HepG2 (cell line): Measurements from ENCODE around the gene RTP4. TPM values are rescaled to one million over a fixed set of nuclear protein-coding genes. Genes with fewer than 3 reads are reported as not detected.

Experiments
- ATAC-seq: fragments of 200-7000 bp; cut with Tn5 transposase; 3 replicates; pipeline ENCODE4 v1.9.1; 2020; ENCODE audit warnings: mild to moderate bottlenecking, moderate library complexity
- BruUV-seq: library from RNA; stranded (reverse); fragments of 400-500 nt; replicated peaks from 2 replicates; lab custom pipeline; 2021; lab: Mats Ljungman, UMichigan
- CTCF ChIA-PET: fragments of 300-600 bp; formaldehyde crosslinking; extraction: SDS; loops from one replicate; lab custom pipeline; 2021; ENCODE audit warnings: low total read pairs, inconsistent platforms, low intra/inter-chr PET ratio; lab: Yijun Ruan, JAX
- POLR2A ChIA-PET: fragments of 350-600 bp; sonication (Branson Sonifier 250); formaldehyde crosslinking; loops from one replicate; lab custom pipeline; 2020; ENCODE audit warnings: antibody characterized with exemption, inconsistent platforms; lab: Yijun Ruan, JAX
- DNase-seq: peaks from one replicate; pipeline ENCODE4 v3.0.0-alpha.2; 2015; ENCODE audit warnings: low spot score
- FAIRE-seq: peaks from 3 replicates; lab custom pipeline; 2011; peaks lifted over from hg19 to GRCh38; lab: Jason Lieb, UNC
- H2AFZ ChIP-seq: one replicate; pipeline ENCODE4 v1.6.1; 2011; ENCODE audit warnings: low read length, inconsistent platforms
- H3K27ac ChIP-seq: fragments of 300-600 bp; 3 replicates; pipeline ENCODE4 v1.8.0; 2011; ENCODE audit warnings: mixed run types, mild to moderate bottlenecking, mixed read lengths, low read length, inconsistent platforms; ENCODE audit not compliant: insufficient read depth; ENCODE audit errors: extremely low read length
- H3K27me3 ChIP-seq, 2 experiments: fragments of 200-600 bp in 1 of 2; 2 replicates in 1 of 2; 3 replicates in 1 of 2; pipeline versions ENCODE4 v1.6.0 to v1.8.0; 2011; ENCODE audit warnings: low read length in 2 of 2, mild to moderate bottlenecking in 2 of 2, moderate library complexity in 2 of 2, inconsistent platforms in 1 of 2; ENCODE audit not compliant: insufficient read depth in 2 of 2, control insufficient read depth in 1 of 2
- H3K36me3 ChIP-seq, 2 experiments: fragments of 200-600 bp in 1 of 2; replicated peaks in 1 of 2; 2 replicates in 1 of 2; 3 replicates in 1 of 2; pipeline versions ENCODE4 v1.5.1 to v1.8.0; 2011; ENCODE audit warnings: low read length in 2 of 2, inconsistent platforms in 1 of 2; ENCODE audit not compliant: insufficient read depth in 2 of 2, control insufficient read depth in 1 of 2
- H3K4me1 ChIP-seq: 2 replicates; pipeline ENCODE4 v1.5.1; 2012; ENCODE audit warnings: low read length, inconsistent platforms; ENCODE audit not compliant: insufficient read depth
- H3K4me2 ChIP-seq: 2 replicates; pipeline ENCODE4 v1.6.0; 2011; ENCODE audit warnings: low read depth, low read length, inconsistent platforms
- H3K4me3 ChIP-seq, 3 experiments: fragments of 200-600 bp in 1 of 3; sonication (generic), shearing (Covaris generic) in 1 of 3; replicated peaks in 1 of 3; 2 replicates each; pipeline ENCODE4 v1.5.1; 2011 to 2016; ENCODE audit warnings: low read length in 3 of 3, inconsistent platforms in 2 of 3, low read depth in 2 of 3, mild to moderate bottlenecking in 2 of 3, control low read depth in 1 of 3, mixed read lengths in 1 of 3; ENCODE audit not compliant: insufficient read depth in 1 of 3
- H3K79me2 ChIP-seq: one replicate; pipeline ENCODE4 v1.6.1; 2011; ENCODE audit warnings: low read length, inconsistent platforms; ENCODE audit not compliant: insufficient read depth
- H3K9ac ChIP-seq: 2 replicates; pipeline ENCODE4 v1.6.0; 2011; ENCODE audit warnings: mild to moderate bottlenecking, low read depth, low read length, inconsistent platforms; ENCODE audit not compliant: insufficient read depth
- H3K9me3 ChIP-seq: 2 replicates; pipeline ENCODE4 v1.5.1; 2012; ENCODE audit warnings: mild to moderate bottlenecking, low read length
- H4K20me1 ChIP-seq: 2 replicates; pipeline ENCODE4 v1.6.0; 2011; ENCODE audit warnings: inconsistent platforms, mild to moderate bottlenecking, low read length, moderate library complexity; ENCODE audit not compliant: insufficient read depth
- ASH2L ChIP-seq: fragments of 300-600, 200-600 bp; sonication (generic); IDR thresholded peaks from 2 replicates; pipeline ENCODE4 v1.7.0; 2017; ENCODE audit warnings: low read depth, mild to moderate bottlenecking, moderate library complexity, mixed read lengths, low read length; ENCODE audit not compliant: insufficient read length
- KDM6A ChIP-seq: IDR thresholded peaks from 2 replicates; pipeline ENCODE4 v1.6.1; 2016; ENCODE audit warnings: low read depth
- KLF11 ChIP-seq: IDR thresholded peaks from 2 replicates; pipeline ENCODE4 v1.6.1; 2016; ENCODE audit warnings: missing compliant biosample characterization
- MEIS1 ChIP-seq: sonication (generic); formaldehyde crosslinking; IDR thresholded peaks from 2 replicates; pipeline ENCODE4 v1.9.0; 2021; ENCODE audit warnings: mild to moderate bottlenecking, missing genetic modification reagents, moderate library complexity, borderline replicate concordance
- NPAS2 ChIP-seq: sonication (generic); formaldehyde crosslinking; IDR thresholded peaks from 2 replicates; pipeline ENCODE4 v1.8.0; 2022; ENCODE audit warnings: mild to moderate bottlenecking, missing genetic modification reagents, borderline replicate concordance
- RAD21 ChIP-seq: fragments of 450-650 bp; formaldehyde crosslinking; IDR thresholded peaks from 2 replicates; pipeline ENCODE4 v1.5.0; 2020; ENCODE audit warnings: mild to moderate bottlenecking
- RFX3 ChIP-seq: IDR thresholded peaks from 2 replicates; pipeline ENCODE4 v1.6.1; 2016; ENCODE audit warnings: missing biosample characterization, missing genetic modification reagents
- SMC3 ChIP-seq: IDR thresholded peaks from 2 replicates; pipeline ENCODE4 v1.6.1; 2011; ENCODE audit warnings: low read length, improper control_type of control experiment
- SPEN ChIP-seq: sonication (generic); formaldehyde crosslinking; IDR thresholded peaks from 2 replicates; pipeline ENCODE4 v1.5.1; 2020; ENCODE audit warnings: low read depth, mild to moderate bottlenecking, missing genetic modification reagents
- SRSF4 ChIP-seq: fragments of 200-400 bp; formaldehyde crosslinking; IDR thresholded peaks from one replicate; pipeline ENCODE4 v1.6.1; 2018; ENCODE audit warnings: mild to moderate bottlenecking, low read depth, low read length, moderate library complexity; ENCODE audit not compliant: poor library complexity, severe bottlenecking
- STAG1 ChIP-seq: sonication (generic); formaldehyde crosslinking; IDR thresholded peaks from 2 replicates; pipeline ENCODE4 v1.4.0; 2020; ENCODE audit warnings: missing genetic modification reagents
- ZFP1 ChIP-seq: IDR thresholded peaks from 2 replicates; pipeline ENCODE4 v1.6.1; 2016
- ZNF510 ChIP-seq: sonication (generic); formaldehyde crosslinking; IDR thresholded peaks from 2 replicates; pipeline ENCODE4 v1.4.0; 2020; ENCODE audit warnings: low read depth, mild to moderate bottlenecking, missing genetic modification reagents
- ZSCAN12 ChIP-seq: sonication (generic); formaldehyde crosslinking; IDR thresholded peaks from 2 replicates; pipeline ENCODE4 v1.9.0; 2021; ENCODE audit warnings: mild to moderate bottlenecking, missing genetic modification reagents
- WGBS: methylation state at CpG from one replicate; pipeline ENCODE4 v1.1.6; 2017; ENCODE audit warnings: low lambda C conversion rate; 5-methylcytosine and 5-hydroxymethylcytosine counted together
- in situ Hi-C: cut with HindIII; loops from 2 replicates; pipeline ENCODE4 v1.10.0; 2017; ENCODE audit warnings: low pct_unique_long_range_greater_than_20kb; ENCODE audit not compliant: extremely low pct_ligation_motif_present
- intact Hi-C: fragments of 100-400 bp; cut with micrococcal nuclease; formaldehyde crosslinking; loops from one replicate; pipeline ENCODE4 v1.10.0; 2022; ENCODE audit not compliant: unreplicated experiment
- polyA plus RNA-seq, 8 experiments: library from polyadenylated mRNA; depleted of rRNA in 3 of 8; stranded (reverse) in 7 of 8; unstranded in 1 of 8; fragments of >200 nt; fragmentation: Illumina TruSeq in 4 of 8; extraction: Trizol in 4 of 8; gene quantifications; 2 replicates each; pipeline versions ENCODE4 v1.2.1 to v1.2.3, GENCODE V29; 2011 to 2016; ENCODE audit warnings: low read depth in 4 of 8, missing spikeins in 1 of 8, mixed read lengths in 1 of 8; ENCODE audit not compliant: insufficient read depth in 1 of 8
- total RNA-seq, 5 experiments: library from RNA; depleted of rRNA; stranded (reverse); fragments of >200 nt; fragmentation: Illumina TruSeq; extraction: Trizol; gene quantifications; 2 replicates each; pipeline ENCODE4 v1.2.3, GENCODE V29; 2016; ENCODE audit warnings: low read depth in 1 of 5
- TF ChIP-seq, protein P1 (sequence below): sonication (generic); formaldehyde crosslinking; IDR thresholded peaks from 2 replicates; pipeline ENCODE4 v1.5.0; 2020; ENCODE audit warnings: mild to moderate bottlenecking, missing genetic modification reagents, moderate library complexity
- TF ChIP-seq, protein P2 (sequence below): sonication (generic); formaldehyde crosslinking; IDR thresholded peaks from 2 replicates; pipeline ENCODE4 v1.8.0; 2022; ENCODE audit warnings: missing genetic modification reagents, low read depth, mild to moderate bottlenecking, borderline replicate concordance
- TF ChIP-seq, protein P3 (sequence below): sonication (generic); formaldehyde crosslinking; IDR thresholded peaks from 2 replicates; pipeline ENCODE4 v1.4.0; 2020; ENCODE audit warnings: mild to moderate bottlenecking, missing genetic modification reagents
- TF ChIP-seq, protein P4 (sequence below): sonication (generic); formaldehyde crosslinking; IDR thresholded peaks from 2 replicates; pipeline ENCODE4 v1.5.1; 2020; ENCODE audit warnings: mild to moderate bottlenecking, missing genetic modification reagents, borderline replicate concordance

The RTP4 gene
- total and polyA plus RNA-seq, 2 of the 13 experiments (the other 11 are each of a cell fraction or from before 2014, with no cell fraction given), result 0.11 to 0.62 TPM

DNA sequence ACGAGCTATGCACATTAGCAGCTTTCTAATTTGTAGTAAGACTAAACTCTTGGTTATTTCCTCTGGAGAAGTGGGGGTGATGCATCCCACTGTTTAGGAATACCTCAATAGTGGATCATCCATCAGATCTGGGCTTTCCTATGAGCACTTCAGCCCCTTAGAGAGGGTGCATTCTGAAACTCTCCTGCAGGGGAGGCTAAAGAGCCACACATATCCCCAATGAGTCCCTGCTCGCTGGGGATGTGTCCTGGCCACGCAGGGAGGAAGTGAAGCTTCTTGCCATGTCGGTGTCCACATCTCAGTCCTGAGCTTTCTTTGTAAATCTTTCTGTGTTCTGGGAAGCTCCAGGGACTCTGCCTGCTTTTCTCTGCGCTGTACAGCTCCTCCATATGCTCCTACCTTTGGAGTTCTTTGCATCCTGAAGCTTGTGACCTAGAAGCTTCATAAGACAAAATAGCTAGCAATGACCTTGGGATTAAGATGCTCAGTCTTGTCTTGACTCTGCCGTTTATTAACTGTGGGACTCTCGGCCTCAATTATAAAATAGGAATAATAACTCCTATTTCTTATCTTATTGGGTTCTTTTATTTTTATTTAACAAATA lies 48.4 kb upstream of the RTP4 start:
- no peak overlapping the region for H3K4me2 ChIP-seq
- TF ChIP-seq ZNF510 (CRISPR knock-in tag) (no peak), SPEN (CRISPR knock-in tag) (no peak), NPAS2 (CRISPR knock-in tag) (no peak), ASH2L (no peak), SMC3 (peak; percentile 85), RFX3 (no peak), RAD21 (CRISPR knock-in tag) (peak; percentile 54), ZSCAN12 (no peak), SRSF4 (no peak), KLF11 (CRISPR knock-in tag) (no peak), STAG1 (peak; percentile 73), ZFP1 (no peak), MEIS1 (no peak), KDM6A (CRISPR knock-in tag) (no peak)
- TF ChIP-seq, protein P1, sequence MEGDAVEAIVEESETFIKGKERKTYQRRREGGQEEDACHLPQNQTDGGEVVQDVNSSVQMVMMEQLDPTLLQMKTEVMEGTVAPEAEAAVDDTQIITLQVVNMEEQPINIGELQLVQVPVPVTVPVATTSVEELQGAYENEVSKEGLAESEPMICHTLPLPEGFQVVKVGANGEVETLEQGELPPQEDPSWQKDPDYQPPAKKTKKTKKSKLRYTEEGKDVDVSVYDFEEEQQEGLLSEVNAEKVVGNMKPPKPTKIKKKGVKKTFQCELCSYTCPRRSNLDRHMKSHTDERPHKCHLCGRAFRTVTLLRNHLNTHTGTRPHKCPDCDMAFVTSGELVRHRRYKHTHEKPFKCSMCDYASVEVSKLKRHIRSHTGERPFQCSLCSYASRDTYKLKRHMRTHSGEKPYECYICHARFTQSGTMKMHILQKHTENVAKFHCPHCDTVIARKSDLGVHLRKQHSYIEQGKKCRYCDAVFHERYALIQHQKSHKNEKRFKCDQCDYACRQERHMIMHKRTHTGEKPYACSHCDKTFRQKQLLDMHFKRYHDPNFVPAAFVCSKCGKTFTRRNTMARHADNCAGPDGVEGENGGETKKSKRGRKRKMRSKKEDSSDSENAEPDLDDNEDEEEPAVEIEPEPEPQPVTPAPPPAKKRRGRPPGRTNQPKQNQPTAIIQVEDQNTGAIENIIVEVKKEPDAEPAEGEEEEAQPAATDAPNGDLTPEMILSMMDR, result peak; percentile 70
- TF ChIP-seq, protein P2, sequence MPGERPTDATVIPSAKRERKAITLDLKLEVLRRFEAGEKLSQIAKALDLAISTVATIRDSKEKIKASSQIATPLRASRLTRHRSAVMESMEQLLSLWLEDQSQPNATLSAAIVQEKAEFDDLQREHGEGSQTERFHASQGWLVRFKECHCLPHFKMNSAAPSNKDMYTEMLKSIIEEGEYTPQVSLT (CRISPR knock-in tag), result no peak
- TF ChIP-seq, protein P3, sequence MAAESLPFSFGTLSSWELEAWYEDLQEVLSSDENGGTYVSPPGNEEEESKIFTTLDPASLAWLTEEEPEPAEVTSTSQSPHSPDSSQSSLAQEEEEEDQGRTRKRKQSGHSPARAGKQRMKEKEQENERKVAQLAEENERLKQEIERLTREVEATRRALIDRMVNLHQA (CRISPR knock-in tag), result no peak
- TF ChIP-seq, protein P4, sequence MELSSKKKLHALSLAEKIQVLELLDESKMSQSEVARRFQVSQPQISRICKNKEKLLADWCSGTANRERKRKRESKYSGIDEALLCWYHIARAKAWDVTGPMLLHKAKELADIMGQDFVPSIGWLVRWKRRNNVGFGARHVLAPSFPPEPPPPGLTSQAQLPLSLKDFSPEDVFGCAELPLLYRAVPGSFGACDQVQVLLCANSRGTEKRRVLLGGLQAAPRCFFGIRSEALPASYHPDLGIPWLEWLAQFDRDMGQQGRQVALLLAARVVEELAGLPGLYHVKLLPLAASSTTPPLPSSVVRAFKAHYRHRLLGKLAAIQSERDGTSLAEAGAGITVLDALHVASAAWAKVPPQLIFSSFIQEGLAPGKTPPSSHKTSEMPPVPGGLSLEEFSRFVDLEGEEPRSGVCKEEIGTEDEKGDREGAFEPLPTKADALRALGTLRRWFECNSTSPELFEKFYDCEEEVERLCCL (CRISPR knock-in tag), result no peak
- H3K9ac ChIP-seq, result no peak overlapping the region
- BruUV-seq, result no TSS peak
- intact Hi-C loops, result loop anchor here (1.0 to 2.0 kb wide), 5 partner anchors 100 to 1913 kb away; no protein-coding TSS in a partner anchor
- ChIA-PET CTCF (interaction anchor here (2.3 to 4.0 kb wide), 3 partner anchors 99 to 394 kb away, joined by 15 to 71 read pairs (median 21); no protein-coding TSS in a partner anchor), POLR2A (no interaction called here)
- H3K36me3 ChIP-seq, result no peaks in the 10 kb centered on the region
- no peaks in the 10 kb centered on the region for H3K79me2 ChIP-seq
- no peak overlapping the region for H2AFZ ChIP-seq
- in situ Hi-C loops, result loop anchor here (5.0 to 10.0 kb wide), 2 partner anchors 358 to 395 kb away; no protein-coding TSS in a partner anchor
- H3K4me3 ChIP-seq, result no peak overlapping the region
- H3K4me1 ChIP-seq, result no peaks in the 10 kb centered on the region
- ATAC-seq, result peak; percentile 94
- H4K20me1 ChIP-seq, result no peaks in the 10 kb centered on the region
- no peak for FAIRE-seq
- DNase-seq, result peak; percentile 35
- WGBS, result 7% methylated on average over 7 of the region's 7 CpGs
- no peaks in the 10 kb centered on the region for H3K9me3 ChIP-seq
- no peak overlapping the region for H3K27ac ChIP-seq
- H3K27me3 ChIP-seq, result 0 out of 5 replicates have a peak, but pooled peaks cover 0 to 5% of the 10 kb centered on the region in 2 experiments
